Heart left ventricle (tissue), 13 donors: Measurements from ENCODE around the gene R3HDM2.

Source experiments
- POLR2A ChIP-seq, 2 donors: fragments of 450-650 bp; IDR thresholded peaks; one replicate each; pipeline ENCODE4 v1.6.1; 2017; ENCODE audit warnings: antibody characterized with exemption in 2 of 2, mild to moderate bottlenecking in 2 of 2, moderate library complexity in 2 of 2
- TF ChIP-seq, protein P1 (sequence below), 12 donors: fragments of 200-600 bp; sonication (generic) in 4 of 12; IDR thresholded peaks; one replicate each; pipeline versions ENCODE4 v1.5.0 to v1.8.0; 2018 to 2022; ENCODE audit warnings: antibody characterized with exemption in 12 of 12, mild to moderate bottlenecking in 5 of 12
- donor health status: ischemic (EF 13 %, LVEDD 7.1; RV severe dilation, severe dysfunction).
- donor health status: DM: no; HTN: yes; CAD: no.
- donor health status: DM: no; HTN: no; CAD: no.
- donor health status: ischemic (EF 25% LVEDD 6.9; RV normal size, moderate dysfunction).
- donor health status: ischemic (EF 25% LVEDD 5.7; RV mildly dilated, moderate dysfunction).
- donor health status: ischemic (EF 35%, LVEDD 5.7; RV mildly dilated, moderate dysfunction).
- donor health status: nonischemic (EF 11% LVEDD 7.7; RV severe dilation, severe dysfunction).
- donor health status: DM: yes; HTN: yes; CAD: no.
- donor health status: PGD.
- donor health status: ischemic (EF 29% LVEDD 5.4; RV normal size, mild dysfunction).
- donor health status: nonischemic (EF 23%, LVEDD 6.1; RV moderate dilation, normal function).

DNA sequence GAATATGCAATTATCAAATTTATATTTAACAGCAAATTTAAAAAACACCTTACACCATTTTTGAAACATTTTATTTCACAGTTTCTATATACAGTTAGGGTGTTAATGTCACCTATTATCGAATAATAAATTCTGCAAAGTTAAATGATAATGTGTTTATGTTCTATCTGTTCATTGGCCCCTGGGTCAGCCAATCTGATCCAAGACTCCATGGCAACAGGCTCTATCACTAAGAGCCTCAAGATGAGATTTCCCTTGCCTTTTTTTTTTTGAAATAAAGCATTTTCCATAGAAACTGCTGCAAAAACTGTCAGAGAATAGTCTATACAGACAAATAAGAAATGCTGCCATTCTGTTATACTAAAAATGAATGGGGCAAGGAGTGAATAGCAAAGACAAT is 96.6 kb downstream of the R3HDM2 start:
- no peak for TF ChIP-seq POLR2A (IDR thresholded peaks at IDR 0.05)
- TF ChIP-seq, protein P1, sequence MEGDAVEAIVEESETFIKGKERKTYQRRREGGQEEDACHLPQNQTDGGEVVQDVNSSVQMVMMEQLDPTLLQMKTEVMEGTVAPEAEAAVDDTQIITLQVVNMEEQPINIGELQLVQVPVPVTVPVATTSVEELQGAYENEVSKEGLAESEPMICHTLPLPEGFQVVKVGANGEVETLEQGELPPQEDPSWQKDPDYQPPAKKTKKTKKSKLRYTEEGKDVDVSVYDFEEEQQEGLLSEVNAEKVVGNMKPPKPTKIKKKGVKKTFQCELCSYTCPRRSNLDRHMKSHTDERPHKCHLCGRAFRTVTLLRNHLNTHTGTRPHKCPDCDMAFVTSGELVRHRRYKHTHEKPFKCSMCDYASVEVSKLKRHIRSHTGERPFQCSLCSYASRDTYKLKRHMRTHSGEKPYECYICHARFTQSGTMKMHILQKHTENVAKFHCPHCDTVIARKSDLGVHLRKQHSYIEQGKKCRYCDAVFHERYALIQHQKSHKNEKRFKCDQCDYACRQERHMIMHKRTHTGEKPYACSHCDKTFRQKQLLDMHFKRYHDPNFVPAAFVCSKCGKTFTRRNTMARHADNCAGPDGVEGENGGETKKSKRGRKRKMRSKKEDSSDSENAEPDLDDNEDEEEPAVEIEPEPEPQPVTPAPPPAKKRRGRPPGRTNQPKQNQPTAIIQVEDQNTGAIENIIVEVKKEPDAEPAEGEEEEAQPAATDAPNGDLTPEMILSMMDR (IDR thresholded peaks at IDR 0.05), result no peak
